K562 (cell line): ENCODE measurements around the gene RIMKLB. TPM values are rescaled to one million over a fixed set of nuclear protein-coding genes. Genes with fewer than 3 reads are reported as not detected.

ENCODE experiments used
- DPF2 ChIP-seq: fragments of 450-650 bp; IDR thresholded peaks from 2 replicates; pipeline ENCODE4 v1.6.1; 2016
- ETS1 ChIP-seq: conservative IDR thresholded peaks from 2 replicates; pipeline ENCODE4 v1.6.1; 2011; ENCODE audit warnings: low read depth, mild to moderate bottlenecking, low read length; ENCODE audit not compliant: control insufficient read depth
- ID3 ChIP-seq, 2 experiments: fragments of 250-450 bp in 1 of 2; fragments of 450-650 bp in 1 of 2; sonication (Bioruptor Pico) in 1 of 2; IDR thresholded peaks; 2 replicates each; pipeline versions ENCODE4 v1.6.1 to v1.8.0; 2016 to 2021; ENCODE audit warnings: mild to moderate bottlenecking in 2 of 2, moderate library complexity in 2 of 2, missing compliant biosample characterization in 1 of 2, missing genetic modification characterization in 1 of 2
- MCM7 ChIP-seq, 2 experiments: fragments of 450-650 bp; IDR thresholded peaks; 2 replicates each; pipeline ENCODE4 v1.6.1; 2016 to 2018
- NFRKB ChIP-seq: fragments of 450-650 bp; IDR thresholded peaks from 2 replicates; pipeline ENCODE4 v1.6.1; 2016; ENCODE audit warnings: low read depth
- RAD51 ChIP-seq: fragments of 450-650 bp; IDR thresholded peaks from 2 replicates; pipeline ENCODE4 v1.7.1; 2016; ENCODE audit warnings: low read depth, mild to moderate bottlenecking, borderline replicate concordance
- RBM25 ChIP-seq: fragments of 200-400 bp; formaldehyde crosslinking; IDR thresholded peaks from 2 replicates; pipeline ENCODE4 v1.6.1; 2018; ENCODE audit warnings: low read length, low read depth, moderate library complexity; ENCODE audit not compliant: severe bottlenecking
- SMAD2 ChIP-seq: fragments of 150-350 bp; IDR thresholded peaks from 2 replicates; pipeline ENCODE4 v1.6.1; 2014; ENCODE audit warnings: low read depth, mild to moderate bottlenecking, low read length
- TAF1 ChIP-seq: IDR thresholded peaks from 2 replicates; pipeline ENCODE4 v1.6.1; 2011; ENCODE audit warnings: mild to moderate bottlenecking, low read length, moderate library complexity; ENCODE audit not compliant: insufficient read depth, control insufficient read depth, severe bottlenecking; ENCODE audit errors: extremely low read depth
- ZBTB40 ChIP-seq, 2 experiments: fragments of 450-650 bp in 1 of 2; sonication (generic) in 1 of 2; formaldehyde crosslinking in 1 of 2; IDR thresholded peaks; 2 replicates each; pipeline versions ENCODE4 v1.7.1 to v1.9.0; 2016 to 2022; ENCODE audit warnings: inconsistent platforms in 1 of 2, mild to moderate bottlenecking in 1 of 2, missing genetic modification reagents in 1 of 2
- ZFX ChIP-seq: sonication (generic); formaldehyde crosslinking; IDR thresholded peaks from 2 replicates; pipeline ENCODE4 v1.8.0; 2022; ENCODE audit warnings: mild to moderate bottlenecking, missing genetic modification reagents, moderate library complexity
- polyA plus RNA-seq, 8 experiments: library from polyadenylated mRNA; depleted of rRNA in 4 of 8; stranded (reverse) in 5 of 8; unstranded in 3 of 8; fragments of >200 nt; fragmentation: Nextera tagmentation in 2 of 8; fragmentation: Illumina TruSeq in 1 of 8; extraction: Ambion mirVana in 2 of 8; extraction: Trizol in 1 of 8; gene quantifications; 2 replicates each; pipeline versions ENCODE4 v1.2.1 to v1.2.3, GENCODE V29; 2011 to 2014; ENCODE audit warnings: inconsistent platforms in 1 of 8, missing spikeins in 1 of 8
- total RNA-seq, 7 experiments: library from RNA; depleted of rRNA in 6 of 7; stranded (reverse); fragments of >200 nt in 6 of 7; fragmentation: Illumina TruSeq in 2 of 7; extraction: Trizol in 2 of 7; gene quantifications; 2 replicates each; pipeline versions ENCODE4 v1.2.1 to v1.2.3, GENCODE V29; 2011 to 2021; ENCODE audit warnings: low replicate concordance in 1 of 7
- TF ChIP-seq, protein P1 (sequence below): fragments of 450-650 bp; IDR thresholded peaks from 2 replicates; pipeline ENCODE4 v1.6.1; 2016; ENCODE audit warnings: borderline replicate concordance

RIMKLB gene
- total and polyA plus RNA-seq, 9 of the 15 experiments (the other 6 are each of a cell fraction or from before 2014, with no cell fraction given), result 6.5 to 22.8 (median 17.2) TPM

DNA sequence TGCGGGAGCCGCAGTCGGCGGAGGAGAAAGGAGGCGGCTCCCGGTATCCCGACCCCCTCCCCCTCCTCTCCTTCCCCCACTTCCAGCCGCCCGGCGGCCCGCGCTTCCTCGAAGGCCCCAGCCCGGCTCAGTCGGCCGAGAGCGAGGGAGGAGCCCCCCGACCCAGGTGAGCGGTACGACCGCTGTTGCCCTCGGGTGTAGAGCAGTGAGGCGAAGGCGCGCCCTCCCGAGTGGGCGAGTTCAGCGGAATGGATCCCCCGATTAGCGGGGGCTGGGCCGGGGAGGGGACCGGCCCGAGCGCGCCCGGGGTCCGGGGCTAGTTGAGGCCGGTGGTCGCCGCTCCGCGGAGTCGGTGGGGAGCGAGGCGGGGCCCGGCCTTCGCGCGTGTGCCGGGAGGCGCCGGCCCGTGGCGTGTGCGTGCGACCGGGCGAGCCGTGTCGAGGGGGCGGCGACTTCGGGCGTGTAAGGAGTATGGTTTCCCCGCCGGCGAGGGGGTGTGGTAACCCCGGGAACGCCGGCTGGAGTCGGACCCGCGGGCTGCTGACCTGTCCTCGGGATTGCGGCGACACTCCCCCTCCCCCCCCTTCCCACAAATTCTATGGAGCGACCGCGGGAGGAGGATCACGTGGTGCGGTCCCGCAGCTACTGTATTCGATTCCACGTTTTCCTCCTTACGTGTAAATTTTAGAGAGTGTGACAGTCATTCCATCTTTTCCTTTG is 501 bp downstream of the RIMKLB start (continued):
- no peak for TF ChIP-seq ID3 (CRISPR knock-in tag; IDR thresholded peaks at IDR 0.05)
- 0 out of 2 replicates have a peak, but pooled peaks have one; percentile 23 for TF ChIP-seq ID3 (tag; IDR thresholded peaks at IDR 0.05)
- TF ChIP-seq ETS1, result 0 out of 2 replicates have a peak, but pooled peaks have one; percentile 43
- TF ChIP-seq, protein P1, sequence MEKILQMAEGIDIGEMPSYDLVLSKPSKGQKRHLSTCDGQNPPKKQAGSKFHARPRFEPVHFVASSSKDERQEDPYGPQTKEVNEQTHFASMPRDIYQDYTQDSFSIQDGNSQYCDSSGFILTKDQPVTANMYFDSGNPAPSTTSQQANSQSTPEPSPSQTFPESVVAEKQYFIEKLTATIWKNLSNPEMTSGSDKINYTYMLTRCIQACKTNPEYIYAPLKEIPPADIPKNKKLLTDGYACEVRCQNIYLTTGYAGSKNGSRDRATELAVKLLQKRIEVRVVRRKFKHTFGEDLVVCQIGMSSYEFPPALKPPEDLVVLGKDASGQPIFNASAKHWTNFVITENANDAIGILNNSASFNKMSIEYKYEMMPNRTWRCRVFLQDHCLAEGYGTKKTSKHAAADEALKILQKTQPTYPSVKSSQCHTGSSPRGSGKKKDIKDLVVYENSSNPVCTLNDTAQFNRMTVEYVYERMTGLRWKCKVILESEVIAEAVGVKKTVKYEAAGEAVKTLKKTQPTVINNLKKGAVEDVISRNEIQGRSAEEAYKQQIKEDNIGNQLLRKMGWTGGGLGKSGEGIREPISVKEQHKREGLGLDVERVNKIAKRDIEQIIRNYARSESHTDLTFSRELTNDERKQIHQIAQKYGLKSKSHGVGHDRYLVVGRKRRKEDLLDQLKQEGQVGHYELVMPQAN, result peak; percentile 72; the same call in 1 of the 2 replicates
- no peak for TF ChIP-seq RBM25
- TF ChIP-seq ZBTB40 (IDR thresholded peaks at IDR 0.05), result 0 out of 2 replicates have a peak, but pooled peaks have one; percentile 9
- no peak for TF ChIP-seq ZBTB40 (CRISPR knock-in tag; IDR thresholded peaks at IDR 0.05)
- TF ChIP-seq TAF1, result peak; percentile 9
- TF ChIP-seq DPF2, result no peak
- no peak for TF ChIP-seq SMAD2
- TF ChIP-seq NFRKB, result 0 out of 2 replicates have a peak, but pooled peaks have one; percentile 32
- TF ChIP-seq RAD51, result peak; percentile 83
- TF ChIP-seq MCM7 (IDR thresholded peaks at IDR 0.05), result no peak
- peak; percentile 65 for TF ChIP-seq ZFX (CRISPR knock-in tag)
